Spleen (tissue), 11 donors: ENCODE data around the gene A3GALT2. TPM values are rescaled to one million over a fixed set of nuclear protein-coding genes. Genes with fewer than 3 reads are reported as not detected.

Experiments
- DNase-seq: peaks from one replicate; pipeline ENCODE4 v3.0.0-alpha.2; 2020
- H3K27ac ChIP-seq, 8 donors: fragments of 200-600 bp; sonication (generic) in 7 of 8; 1 replicate in 4 of 8; 2 replicates in 4 of 8; pipeline versions ENCODE4 v1.5.0 to v1.8.0; 2016 to 2021; ENCODE audit warnings: inconsistent platforms in 4 of 8, mild to moderate bottlenecking in 4 of 8, moderate library complexity in 1 of 8
- H3K27me3 ChIP-seq, 7 donors: fragments of 200-600 bp; sonication (generic) in 6 of 7; replicated peaks in 1 of 7; 1 replicate in 4 of 7; 2 replicates in 3 of 7; pipeline versions ENCODE4 v1.5.0 to v1.8.0; 2016 to 2021; ENCODE audit warnings: inconsistent platforms in 3 of 7, mild to moderate bottlenecking in 1 of 7
- H3K36me3 ChIP-seq, 6 donors: fragments of 200-600 bp; sonication (generic) in 5 of 6; 1 replicate in 4 of 6; 2 replicates in 2 of 6; pipeline versions ENCODE4 v1.5.0 to v1.8.0; 2016 to 2021; ENCODE audit warnings: inconsistent platforms in 2 of 6
- H3K4me1 ChIP-seq, 6 donors: fragments of 200-600 bp; sonication (generic) in 5 of 6; 1 replicate in 3 of 6; 2 replicates in 3 of 6; pipeline versions ENCODE4 v1.5.0 to v1.8.0; 2016 to 2021; ENCODE audit warnings: inconsistent platforms in 3 of 6
- H3K4me3 ChIP-seq, 8 donors: fragments of 200-600 bp; sonication (generic) in 7 of 8; 1 replicate in 4 of 8; 2 replicates in 4 of 8; pipeline versions ENCODE4 v1.5.0 to v1.8.0; 2016 to 2021; ENCODE audit warnings: inconsistent platforms in 4 of 8, mild to moderate bottlenecking in 4 of 8, moderate library complexity in 2 of 8
- H3K9me3 ChIP-seq, 8 donors: fragments of 200-600 bp; sonication (generic) in 7 of 8; 1 replicate in 4 of 8; 2 replicates in 4 of 8; pipeline versions ENCODE4 v1.5.0 to v1.8.0; 2016 to 2021; ENCODE audit warnings: inconsistent platforms in 4 of 8
- CTCF ChIP-seq, 11 experiments: fragments of 200-600 bp in 7 of 11; fragments of 450-650 bp in 4 of 11; sonication (generic) in 4 of 11; IDR thresholded peaks in 8 of 11; conservative IDR thresholded peaks in 3 of 11; 1 replicate in 7 of 11; 2 replicates in 4 of 11; pipeline versions ENCODE4 v1.4.0 to v1.8.0; 2016 to 2021; ENCODE audit warnings: antibody characterized with exemption in 11 of 11, inconsistent platforms in 4 of 11, mild to moderate bottlenecking in 1 of 11
- POLR2A ChIP-seq, 3 donors: fragments of 450-650 bp; IDR thresholded peaks; one replicate each; pipeline ENCODE4 v1.5.1; 2017; ENCODE audit warnings: antibody characterized with exemption in 3 of 3, mild to moderate bottlenecking in 1 of 3
- POLR2AphosphoS5 ChIP-seq, 3 donors: sonication (generic); formaldehyde crosslinking; IDR thresholded peaks; one replicate each; pipeline ENCODE4 v1.5.1; 2017; ENCODE audit warnings: antibody characterized with exemption in 3 of 3
- WGBS, 5 donors: extraction: QIAGEN DNeasy Blood & Tissue Kit in 3 of 5; methylation state at CpG; one replicate each; pipeline versions ENCODE4 v1.1.5 to v1.1.7; 2013 to 2018; 5-methylcytosine and 5-hydroxymethylcytosine counted together
- intact Hi-C: fragments of 100-400 bp; cut with DNase I; formaldehyde crosslinking; loops from one replicate; pipeline ENCODE4 v1.15.0; 2023; ENCODE audit warnings: low total_unique reads
- microRNA-seq, 3 donors: library from miRNA; unstranded; fragments of <30 nt; microRNA quantifications; one replicate each; pipeline versions ENCODE4 to v1.1.0, GENCODE V29; 2019 to 2020
- polyA plus RNA-seq, 3 donors: library from polyadenylated mRNA; stranded (reverse); fragments of 200-250 nt; gene quantifications; one replicate each; pipeline ENCODE4 v1.2.1, GENCODE V29; 2013
- small RNA-seq, 4 donors: library from RNA; depleted of rRNA; stranded (forward); fragments of <200 nt; gene quantifications; one replicate each; pipeline ENCODE3, GENCODE V24; 2016
- total RNA-seq, 7 donors: library from RNA; depleted of rRNA in 3 of 7; stranded (reverse); fragments of >200 nt in 3 of 7; fragmentation: NEBNext Ultra II Directional in 4 of 7; extraction: Animal tissue kit (Norgen Biotek cat#: 25700) in 4 of 7; gene quantifications; one replicate each; pipeline versions ENCODE4 v1.1.0 to v1.2.1, GENCODE V29; 2016 to 2021
- donor health status: healthy with polysubstance abuse.
- donor health status: DM: no; HTN: no; CAD: no; lungs with moderate emphysema.
- donor health status: DM: no; HTN: no; CAD: no.
- donor health status: Bipolar disorder and iron deficiency.
- donor health status: healthy.
- donor health status: DM: no; HTN: no; CAD: no.
- donor health status: DM: yes; HTN: yes; CAD: no.

The A3GALT2 gene
- total and polyA plus RNA-seq, 10 donors, result 0.10 to 1.6 (median 0.47) TPM; not detected in 7

GRCh38 chr1:33258788-33259274 is 62.1 kb downstream of the A3GALT2 start:
- intact Hi-C loops, result no loop called here
- Histone ChIP-seq H3K4me3 (peak overlapping the region in 1 of 8 donors; percentile 91), H3K27me3 (no peaks in the 10 kb centered on the region), H3K4me1 (peaks cover 17 to 76% (median 50%) of the 10 kb centered on the region in 6 donors), H3K27ac (peak overlapping the region in 2 of 8 donors; percentile 91 to 94), H3K36me3 (peaks cover 0 to 7% (median 0%) of the 10 kb centered on the region in 6 donors), H3K9me3 (no peaks in the 10 kb centered on the region)
- 93 to 100% (median 94%) methylated on average over 2 of the region's 2 CpGs for WGBS, 5 donors
- no peak for DNase-seq
- TF ChIP-seq POLR2A (IDR thresholded peaks at IDR 0.05) (no peak), POLR2AphosphoS5 (IDR thresholded peaks at IDR 0.05) (no peak), CTCF (IDR thresholded peaks at IDR 0.05 in 8 of 11, conservative IDR thresholded peaks at IDR 0.05 in 3 of 11) (no peak)

- Histone ChIP-seq H3K27me3 (no peaks in the 10 kb centered on the region), H3K27ac (peak overlapping the region in 7 of 8 donors; percentile 78 to 94 (median 84)), H3K4me1 (peaks cover 17 to 68% (median 47%) of the 10 kb centered on the region in 6 donors), H3K9me3 (no peaks in the 10 kb centered on the region), H3K36me3 (peaks cover 0 to 6% (median 0%) of the 10 kb centered on the region in 6 donors), H3K4me3 (peak overlapping the region; percentile 67 to 91 (median 76))
- intact Hi-C loops, result no loop called here
- no peak for DNase-seq
- 53 to 65% (median 57%) methylated on average over 8 to 19 of the region's 19 CpGs for WGBS, 5 donors
- TF ChIP-seq POLR2AphosphoS5 (IDR thresholded peaks at IDR 0.05), result no peak
- no peak for TF ChIP-seq POLR2A (IDR thresholded peaks at IDR 0.05)
- TF ChIP-seq CTCF (IDR thresholded peaks at IDR 0.05 in 8 of 11, conservative IDR thresholded peaks at IDR 0.05 in 3 of 11), result no peak
Observed at GRCh38 chr1:33257772-33258712, 62.9 kb downstream of the A3GALT2 start.

DNA sequence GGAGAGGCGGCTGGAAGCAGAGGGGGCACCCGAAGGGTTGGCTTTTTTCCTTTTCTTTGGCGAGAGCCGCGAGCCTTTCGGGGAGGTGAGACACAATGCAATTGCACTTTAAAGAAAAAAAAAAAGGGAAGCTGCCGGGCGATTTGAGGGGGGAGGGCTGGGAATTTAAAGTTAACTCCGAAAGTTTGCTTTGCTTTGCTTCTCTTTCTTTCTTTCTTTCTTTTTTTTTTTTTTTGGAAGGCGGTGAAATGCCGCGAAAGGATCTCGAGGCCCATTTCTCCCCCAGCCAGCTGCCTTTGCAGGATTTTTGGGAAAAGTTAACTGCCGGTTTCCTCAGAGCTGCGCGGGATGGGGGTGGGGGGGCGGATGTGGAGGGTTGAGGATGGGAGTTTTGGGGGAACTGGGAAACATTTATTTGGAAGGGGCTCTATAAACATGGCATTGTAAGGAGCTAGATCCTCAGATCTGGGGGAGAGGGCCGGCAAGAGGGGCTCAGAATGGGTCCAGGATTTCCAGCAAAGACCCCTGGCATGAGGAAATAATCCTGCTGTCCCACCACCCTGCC is 63.6 kb downstream of the A3GALT2 start:
- Histone ChIP-seq H3K4me3 (peak overlapping the region; percentile 67 to 91 (median 76)), H3K9me3 (no peaks in the 10 kb centered on the region), H3K27me3 (no peaks in the 10 kb centered on the region), H3K36me3 (no peaks in the 10 kb centered on the region), H3K27ac (peak overlapping the region; percentile 66 to 94 (median 84)), H3K4me1 (peaks cover 17 to 62% (median 47%) of the 10 kb centered on the region in 6 donors)
- intact Hi-C loops, result no loop called here
- 1 to 2% (median 1%) methylated on average over 18 of the region's 18 CpGs for WGBS, 5 donors
- TF ChIP-seq POLR2A (IDR thresholded peaks at IDR 0.05) (no peak), POLR2AphosphoS5 (IDR thresholded peaks at IDR 0.05) (no peak), CTCF (IDR thresholded peaks at IDR 0.05 in 8 of 11, conservative IDR thresholded peaks at IDR 0.05 in 3 of 11) (no peak)
- DNase-seq, result no peak

Small RNA genes lying within 50 kb of the gene (microRNA-seq; reads per million reads assigned to microRNA genes)
- 45.8 to 72.3 (median 70.1) reads per million in 3 donors for gene MIR3605

Small RNA genes lying within 50 kb of the gene (small RNA-seq; reads per million reads assigned to genes)
- 0 reads per million in 4 donors for gene RN7SKP16

Other genes starting within 250 kb of the A3GALT2 start
- gene AZIN2, start 239.9 kb downstream of the A3GALT2 start, total RNA-seq, result 1 to 10 TPM; 2.8 to 8.3 (median 4.4) TPM
- gene AZIN2, start 239.9 kb downstream of the A3GALT2 start, polyA plus RNA-seq, result 1 to 10 TPM; 1.4 to 2.0 (median 1.5) TPM
- 10 to 100 TPM in 4 of 7 donors, 1 to 10 TPM in 3; 8.0 to 16.1 (median 10.2) TPM for gene TRIM62, start 139.1 kb downstream of the A3GALT2 start, total RNA-seq
- 1 to 10 TPM; 2.5 to 3.9 (median 3.7) TPM for gene TRIM62, start 139.1 kb downstream of the A3GALT2 start, polyA plus RNA-seq
- gene ZNF362, start 64.6 kb downstream of the A3GALT2 start, total RNA-seq, result 10 to 100 TPM; 19.9 to 47.0 (median 26.3) TPM
- gene ZNF362, start 64.6 kb downstream of the A3GALT2 start, polyA plus RNA-seq, result 10 to 100 TPM in 2 of 3 donors, 1 to 10 TPM in 1; 8.7 to 14.8 (median 11.7) TPM
- gene PHC2, start 110.0 kb upstream of the A3GALT2 start, total RNA-seq, result 100 to 1,000 TPM; 105 to 272 (median 148) TPM
- 100 to 1,000 TPM in 1 of 3 donors, 10 to 100 TPM in 2; 51.1 to 101 (median 53.3) TPM for gene PHC2, start 110.0 kb upstream of the A3GALT2 start, polyA plus RNA-seq
- gene ZSCAN20, start 151.5 kb upstream of the A3GALT2 start, total RNA-seq, result 1 to 10 TPM; 3.4 to 6.2 (median 4.5) TPM
- gene ZSCAN20, start 151.5 kb upstream of the A3GALT2 start, polyA plus RNA-seq, result under 1 TPM; 0.28 to 0.64 (median 0.35) TPM